GM13976 (cell line): ENCODE data around the gene MASP2.

ENCODE experiments used
- DNase-seq: peaks from one replicate; pipeline ENCODE4 v3.0.0; 2012; ENCODE audit warnings: low spot score
- in situ Hi-C: fragments of 300-500 bp; cut with MboI; formaldehyde crosslinking; loops from one replicate; pipeline ENCODE4 v1.12.0; 2022; ENCODE audit warnings: low sequenced_read_pairs, mixed read lengths, inconsistent platforms; ENCODE audit not compliant: unreplicated experiment
- TF ChIP-seq, protein P1 (sequence below): IDR thresholded peaks from 2 replicates; pipeline ENCODE4 v1.5.1; 2012; ENCODE audit warnings: borderline replicate concordance, mild to moderate bottlenecking; ENCODE audit not compliant: insufficient read depth; ENCODE audit errors: extremely low read depth, missing control alignments, control extremely low read depth

MASP2 gene

DNA sequence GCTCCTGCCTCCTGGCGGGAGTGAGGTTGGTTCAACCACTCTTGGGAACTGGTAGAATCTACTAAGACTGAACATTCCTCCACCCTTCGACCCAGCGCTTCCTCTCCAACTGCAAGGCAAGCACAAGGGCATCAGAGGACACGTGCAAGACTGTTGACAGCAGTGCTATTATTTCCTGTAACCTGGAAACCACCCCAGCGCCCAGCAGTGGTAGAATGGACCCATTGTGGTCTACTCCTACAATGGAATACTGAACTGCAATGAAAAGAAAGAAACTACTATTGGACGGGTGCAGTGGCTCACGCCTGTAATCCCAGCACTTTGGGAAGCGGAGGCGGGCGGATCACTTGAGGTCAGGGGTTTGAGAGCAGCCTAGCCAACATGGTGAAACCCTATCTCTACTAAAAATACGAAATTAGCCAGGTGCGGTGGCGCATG is 67.5 kb downstream of the MASP2 start:
- TF ChIP-seq, protein P1, sequence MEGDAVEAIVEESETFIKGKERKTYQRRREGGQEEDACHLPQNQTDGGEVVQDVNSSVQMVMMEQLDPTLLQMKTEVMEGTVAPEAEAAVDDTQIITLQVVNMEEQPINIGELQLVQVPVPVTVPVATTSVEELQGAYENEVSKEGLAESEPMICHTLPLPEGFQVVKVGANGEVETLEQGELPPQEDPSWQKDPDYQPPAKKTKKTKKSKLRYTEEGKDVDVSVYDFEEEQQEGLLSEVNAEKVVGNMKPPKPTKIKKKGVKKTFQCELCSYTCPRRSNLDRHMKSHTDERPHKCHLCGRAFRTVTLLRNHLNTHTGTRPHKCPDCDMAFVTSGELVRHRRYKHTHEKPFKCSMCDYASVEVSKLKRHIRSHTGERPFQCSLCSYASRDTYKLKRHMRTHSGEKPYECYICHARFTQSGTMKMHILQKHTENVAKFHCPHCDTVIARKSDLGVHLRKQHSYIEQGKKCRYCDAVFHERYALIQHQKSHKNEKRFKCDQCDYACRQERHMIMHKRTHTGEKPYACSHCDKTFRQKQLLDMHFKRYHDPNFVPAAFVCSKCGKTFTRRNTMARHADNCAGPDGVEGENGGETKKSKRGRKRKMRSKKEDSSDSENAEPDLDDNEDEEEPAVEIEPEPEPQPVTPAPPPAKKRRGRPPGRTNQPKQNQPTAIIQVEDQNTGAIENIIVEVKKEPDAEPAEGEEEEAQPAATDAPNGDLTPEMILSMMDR, result no peak
- no peak for DNase-seq
- in situ Hi-C loops, result no loop called here

DNA sequence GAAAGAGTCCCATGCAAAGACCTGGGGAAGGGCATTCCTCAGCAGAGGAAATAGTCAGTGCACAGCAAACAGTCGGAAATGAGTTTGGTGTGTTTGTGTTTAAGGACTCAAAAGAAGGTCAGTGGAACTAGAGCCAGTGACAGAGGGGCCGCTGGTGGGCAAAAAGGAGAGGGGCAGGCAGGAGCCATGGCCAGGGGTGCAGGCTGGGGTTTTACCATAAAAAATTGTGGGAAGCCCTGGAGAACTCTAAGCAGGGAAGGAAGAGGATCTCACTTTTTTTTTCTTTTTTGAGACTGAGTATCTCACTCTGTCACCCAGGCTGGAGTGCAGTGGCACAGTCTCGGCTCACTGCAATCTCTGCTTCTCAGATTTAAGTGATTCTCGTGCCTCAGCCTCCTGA is 68.3 kb downstream of the MASP2 start:
- in situ Hi-C loops, result no loop called here

More for the DNA sequence above, 68.3 kb downstream of the MASP2 start:
- DNase-seq, result no peak
- TF ChIP-seq, protein P1, result no peak
